ENCODE measurements around the gene TMEM207.

GRCh38 chr3:190491533-190492054, 41.9 kb upstream of the TMEM207 start:
- TF ChIP-seq POLR2A (IDR thresholded peaks at IDR 0.05; ENCODE audit: low read length) (no peak), GATA1 (IDR thresholded peaks at IDR 0.05; ENCODE audit: low read depth, low read length) (no peak)

All from erythroblast (primary cell).